Liver (tissue), 9 donors: ENCODE measurements around the gene SLC25A41. TPM values are rescaled to one million over a fixed set of nuclear protein-coding genes. Genes with fewer than 3 reads are reported as not detected.

Source experiments
- DNase-seq: peaks from one replicate; pipeline ENCODE4 v3.0.0-alpha.2; 2017; ENCODE audit warnings: low spot score
- H3K27ac ChIP-seq, 2 donors: one replicate each; pipeline ENCODE4 v1.7.0; 2013; ENCODE audit warnings: inconsistent platforms in 2 of 2, low read length in 2 of 2, control low read depth in 1 of 2, low read depth in 1 of 2, mild to moderate bottlenecking in 1 of 2
- H3K27me3 ChIP-seq, 4 donors: one replicate each; pipeline versions ENCODE4 v1.6.1 to v1.7.0; 2013; ENCODE audit warnings: low read length in 3 of 4, inconsistent platforms in 1 of 4, mild to moderate bottlenecking in 1 of 4, moderate library complexity in 1 of 4; ENCODE audit not compliant: control insufficient read depth in 4 of 4, insufficient read depth in 4 of 4
- H3K36me3 ChIP-seq, 4 donors: one replicate each; pipeline versions ENCODE4 v1.6.1 to v1.7.0; 2013; ENCODE audit warnings: low read length in 3 of 4, mild to moderate bottlenecking in 3 of 4, low read depth in 1 of 4, moderate library complexity in 1 of 4; ENCODE audit not compliant: control insufficient read depth in 4 of 4, insufficient read depth in 3 of 4
- H3K4me1 ChIP-seq, 4 donors: one replicate each; pipeline versions ENCODE4 v1.6.1 to v1.7.0; 2013; ENCODE audit warnings: low read length in 3 of 4, mild to moderate bottlenecking in 3 of 4, moderate library complexity in 1 of 4; ENCODE audit not compliant: control insufficient read depth in 4 of 4, insufficient read depth in 4 of 4
- H3K4me3 ChIP-seq, 3 donors: one replicate each; pipeline versions ENCODE4 v1.6.1 to v1.7.0; 2013; ENCODE audit warnings: low read length in 3 of 3, control low read depth in 1 of 3, low read depth in 1 of 3, mild to moderate bottlenecking in 1 of 3
- H3K9ac ChIP-seq, 2 donors: one replicate each; pipeline ENCODE4 v1.7.0; 2013; ENCODE audit warnings: low read length in 2 of 2, mild to moderate bottlenecking in 2 of 2, moderate library complexity in 2 of 2, control low read depth in 1 of 2, low read depth in 1 of 2
- H3K9me3 ChIP-seq, 4 donors: one replicate each; pipeline versions ENCODE4 v1.6.1 to v1.7.0; 2013; ENCODE audit warnings: low read length in 3 of 4; ENCODE audit not compliant: control insufficient read depth in 4 of 4
- ATF3 ChIP-seq: IDR thresholded peaks from 2 replicates; pipeline ENCODE4 v1.6.1; 2016; ENCODE audit warnings: antibody characterized with exemption
- CTCF ChIP-seq: fragments of 150-350 bp; IDR thresholded peaks from 2 replicates; pipeline ENCODE4 v1.5.1; 2017; ENCODE audit warnings: improper control_type of control experiment, low read depth, low read length; ENCODE audit not compliant: missing input control
- EGR1 ChIP-seq, 2 donors: IDR thresholded peaks; 2 replicates each; pipeline ENCODE4 v1.6.1; 2016 to 2018; ENCODE audit warnings: antibody characterized with exemption in 2 of 2, low read depth in 2 of 2
- FOXA1 ChIP-seq: IDR thresholded peaks from 2 replicates; pipeline ENCODE4 v1.6.1; 2016; ENCODE audit warnings: antibody characterized with exemption
- FOXA2 ChIP-seq: IDR thresholded peaks from 2 replicates; pipeline ENCODE4 v1.6.1; 2016; ENCODE audit warnings: antibody characterized with exemption
- GABPA ChIP-seq, 2 donors: IDR thresholded peaks in 1 of 2; conservative IDR thresholded peaks in 1 of 2; 2 replicates each; pipeline ENCODE4 v1.6.1; 2016; ENCODE audit warnings: antibody characterized with exemption in 2 of 2, mild to moderate bottlenecking in 1 of 2, moderate library complexity in 1 of 2
- HNF4A ChIP-seq, 2 donors: conservative IDR thresholded peaks; 2 replicates each; pipeline ENCODE4 v1.6.1; 2016; ENCODE audit warnings: antibody characterized with exemption in 2 of 2, mild to moderate bottlenecking in 2 of 2
- HNF4G ChIP-seq: IDR thresholded peaks from 2 replicates; pipeline ENCODE4 v1.6.1; 2016; ENCODE audit warnings: antibody characterized with exemption
- JUND ChIP-seq, 2 donors: IDR thresholded peaks; 2 replicates each; pipeline ENCODE4 v1.6.1; 2016; ENCODE audit warnings: antibody characterized with exemption in 2 of 2
- MAX ChIP-seq: IDR thresholded peaks from 2 replicates; pipeline ENCODE4 v1.6.1; 2016; ENCODE audit warnings: antibody characterized with exemption
- NR2F2 ChIP-seq: IDR thresholded peaks from 2 replicates; pipeline ENCODE4 v1.6.1; 2016; ENCODE audit warnings: antibody characterized with exemption
- RAD21 ChIP-seq, 2 donors: IDR thresholded peaks; 2 replicates each; pipeline ENCODE4 v1.6.1; 2016; ENCODE audit warnings: antibody characterized with exemption in 2 of 2, mild to moderate bottlenecking in 2 of 2
- REST ChIP-seq: IDR thresholded peaks from 2 replicates; pipeline ENCODE4 v1.6.1; 2016; ENCODE audit warnings: antibody characterized with exemption, mild to moderate bottlenecking
- RXRA ChIP-seq, 2 donors: IDR thresholded peaks; 2 replicates each; pipeline ENCODE4 v1.6.1; 2017 to 2018; ENCODE audit warnings: antibody characterized with exemption in 2 of 2, mild to moderate bottlenecking in 1 of 2
- SP1 ChIP-seq: IDR thresholded peaks from 2 replicates; pipeline ENCODE4 v1.6.1; 2018; ENCODE audit warnings: antibody characterized with exemption, mild to moderate bottlenecking
- TAF1 ChIP-seq: conservative IDR thresholded peaks from 2 replicates; pipeline ENCODE4 v1.6.1; 2016; ENCODE audit warnings: antibody characterized with exemption, mild to moderate bottlenecking
- YY1 ChIP-seq: IDR thresholded peaks from 2 replicates; pipeline ENCODE4 v1.6.1; 2016; ENCODE audit warnings: antibody characterized with exemption, mild to moderate bottlenecking
- ZBTB33 ChIP-seq: IDR thresholded peaks from 2 replicates; pipeline ENCODE4 v1.6.1; 2016; ENCODE audit warnings: antibody characterized with exemption
- WGBS: extraction: QIAGEN DNeasy Blood & Tissue Kit; methylation state at CpG from one replicate; pipeline ENCODE4 v1.1.7; 2013; 5-methylcytosine and 5-hydroxymethylcytosine counted together
- polyA plus RNA-seq, 2 donors: library from polyadenylated mRNA; stranded (reverse) in 1 of 2; unstranded in 1 of 2; fragments of 200-250 nt in 1 of 2; fragments of >200 nt in 1 of 2; fragmentation: Nextera tagmentation in 1 of 2; extraction: Ambion mirVana in 1 of 2; gene quantifications; one replicate each; pipeline versions ENCODE4 v1.2.1 to v1.2.3, GENCODE V29; 2013 to 2015
- total RNA-seq, 2 donors: library from RNA; depleted of rRNA; stranded (reverse); fragments of >200 nt; gene quantifications; one replicate each; pipeline ENCODE4 v1.2.3, GENCODE V29; 2014
- donor health status: healthy.
- donor health status: healthy.
- donor health status: healthy.
- donor health status: healthy.
- donor health status: healthy.

SLC25A41 gene
- total and polyA plus RNA-seq, 4 donors: 0.14 to 0.16 TPM; not detected in 2

- DNase-seq: no peak
- TF ChIP-seq MAX (no peak), HNF4G (no peak), JUND (IDR thresholded peaks at IDR 0.05) (no peak), CTCF (no peak), HNF4A (conservative IDR thresholded peaks at IDR 0.05) (no peak), FOXA2 (no peak), NR2F2 (no peak), TAF1 (no peak), GABPA (IDR thresholded peaks at IDR 0.05 in 1 of 2, conservative IDR thresholded peaks at IDR 0.05 in 1 of 2) (no peak), SP1 (no peak), EGR1 (IDR thresholded peaks at IDR 0.05; ENCODE audit: low read depth in 2 of 2) (no peak), RAD21 (IDR thresholded peaks at IDR 0.05) (no peak), RXRA (IDR thresholded peaks at IDR 0.05) (no peak), YY1 (no peak), ZBTB33 (no peak), REST (no peak), ATF3 (no peak), FOXA1 (no peak)
- Histone ChIP-seq H3K36me3 (peaks cover 4 to 26% (median 12%) of the 10 kb centered on the region in 4 donors), H3K9ac (no peak overlapping the region), H3K4me3 (no peak overlapping the region), H3K9me3 (no peaks in the 10 kb centered on the region), H3K27me3 (no peaks in the 10 kb centered on the region), H3K27ac (no peak overlapping the region), H3K4me1 (no peaks in the 10 kb centered on the region)
- WGBS: 96% methylated on average over 3 of the region's 3 CpGs
Observed at GRCh38 chr19:6448045-6448444, 14.5 kb upstream of the SLC25A41 start.
